GM21381 (cell line): ENCODE data around the gene FKBP6.
A peak's percentile ranks its signal among the peaks of the same experiment; 100 is the strongest.
"Not testable (repeated sequence)": the region's sequence is repeated elsewhere in the genome, so short reads cannot be mapped to it uniquely, and the experiment has no call there.

ENCODE experiments used
- ATAC-seq: cut with Tn5 transposase; IDR thresholded peaks from one replicate; pipeline ENCODE4 v1.9.1; 2021; ENCODE audit warnings: mild to moderate bottlenecking, moderate library complexity; ENCODE audit not compliant: unreplicated experiment

Gene FKBP6

GRCh38 chr7:73323434-73324080, 4.4 kb upstream of the FKBP6 start:
- not testable (repeated sequence) for ATAC-seq

DNA sequence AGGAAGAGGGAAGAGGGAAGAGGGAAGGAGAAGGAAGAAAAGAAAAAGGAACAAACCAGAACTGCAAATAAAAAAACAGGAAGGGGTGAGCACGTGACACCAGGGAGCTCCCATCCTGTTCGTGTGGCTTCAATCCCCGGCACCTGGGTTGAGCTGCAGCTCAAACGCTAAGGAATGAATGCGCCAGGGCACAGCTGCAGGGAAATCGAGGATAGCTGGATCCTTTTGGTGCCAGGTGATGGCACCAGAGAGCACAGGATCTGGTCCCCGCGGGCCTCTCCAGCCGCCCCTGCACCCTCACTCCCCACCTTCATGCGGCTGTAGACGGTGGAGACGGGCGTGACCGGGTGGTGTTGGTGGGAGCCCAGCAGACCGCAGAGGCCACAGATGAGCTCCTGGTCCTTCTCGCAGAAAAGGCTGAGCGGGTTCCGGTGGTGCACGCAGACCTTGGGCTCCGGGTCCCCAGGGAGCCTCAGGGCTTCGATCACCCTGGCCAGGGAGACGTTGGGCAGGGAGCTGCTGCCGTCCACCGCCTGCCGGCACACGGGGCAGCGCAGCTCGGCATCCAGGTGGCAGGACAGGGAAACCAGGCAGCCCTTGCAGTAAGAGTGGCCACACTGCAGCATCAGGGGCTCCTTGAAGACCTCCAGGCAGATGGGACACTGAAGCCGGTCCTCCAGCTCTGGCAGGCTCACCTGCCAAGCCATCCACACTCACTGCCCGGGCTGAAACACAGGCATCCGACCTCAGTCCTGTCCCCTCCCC, 3.7 kb upstream of the FKBP6 start:
- peak; percentile 54 for ATAC-seq

GRCh38 chr7:73325424-73325823, 2.5 kb upstream of the FKBP6 start:
- ATAC-seq = not testable (repeated sequence)

DNA sequence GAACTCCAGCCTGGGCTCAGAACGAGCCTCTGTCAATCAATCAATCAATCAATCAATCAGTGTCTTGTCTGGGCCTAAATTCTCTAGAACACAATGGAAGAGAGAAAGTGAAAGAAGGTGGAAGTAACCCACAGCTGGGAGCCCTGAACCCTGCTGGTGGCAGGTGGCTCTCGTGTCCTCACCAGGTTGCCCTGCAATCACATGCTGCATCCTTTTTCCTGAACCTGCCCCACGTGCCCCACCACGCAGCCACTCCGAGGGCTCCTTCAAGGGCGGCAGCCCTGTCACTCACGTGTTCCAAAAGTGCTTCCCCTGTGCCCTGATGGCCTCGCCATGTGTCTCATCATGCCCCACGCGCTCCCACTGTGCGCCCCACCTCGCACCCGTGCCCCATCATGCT, 512 bp upstream of the FKBP6 start:
- not testable (repeated sequence) for ATAC-seq

GRCh38 chr7:73328696-73329095, 735 bp downstream of the FKBP6 start:
- no peak for ATAC-seq

DNA sequence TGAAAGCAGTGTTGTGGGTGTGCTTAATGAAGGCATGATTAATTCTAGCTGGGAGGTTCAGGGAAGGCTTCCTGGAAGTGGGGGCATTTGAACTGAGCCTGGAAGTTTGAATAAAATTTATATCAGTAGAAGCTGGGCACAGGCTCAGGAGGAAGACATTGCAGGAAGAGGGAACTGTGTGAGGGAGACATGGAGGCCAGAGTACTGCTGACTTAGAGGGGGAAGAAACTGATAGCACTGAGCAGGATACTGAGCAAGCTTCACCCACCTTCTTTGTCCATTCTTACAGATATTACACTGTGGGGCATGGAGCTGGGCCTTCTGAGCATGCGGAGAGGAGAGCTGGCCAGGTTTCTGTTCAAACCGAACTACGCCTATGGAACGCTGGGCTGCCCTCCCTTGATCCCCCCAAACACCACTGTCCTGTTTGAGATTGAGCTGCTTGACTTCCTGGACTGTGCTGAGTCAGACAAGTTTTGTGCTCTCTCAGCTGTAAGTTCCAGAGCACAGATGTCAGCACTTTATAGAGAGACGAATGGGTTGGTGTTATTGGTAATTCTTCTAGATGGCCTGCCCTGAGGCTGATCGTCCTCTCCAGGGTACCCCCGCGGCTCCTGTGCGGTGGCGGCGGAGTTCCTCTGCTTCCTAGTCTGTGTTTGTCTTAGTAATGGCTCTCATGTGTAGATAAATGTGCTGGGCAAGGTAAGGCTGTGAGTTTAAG, 2.1 kb downstream of the FKBP6 start:
- no peak for ATAC-seq

DNA sequence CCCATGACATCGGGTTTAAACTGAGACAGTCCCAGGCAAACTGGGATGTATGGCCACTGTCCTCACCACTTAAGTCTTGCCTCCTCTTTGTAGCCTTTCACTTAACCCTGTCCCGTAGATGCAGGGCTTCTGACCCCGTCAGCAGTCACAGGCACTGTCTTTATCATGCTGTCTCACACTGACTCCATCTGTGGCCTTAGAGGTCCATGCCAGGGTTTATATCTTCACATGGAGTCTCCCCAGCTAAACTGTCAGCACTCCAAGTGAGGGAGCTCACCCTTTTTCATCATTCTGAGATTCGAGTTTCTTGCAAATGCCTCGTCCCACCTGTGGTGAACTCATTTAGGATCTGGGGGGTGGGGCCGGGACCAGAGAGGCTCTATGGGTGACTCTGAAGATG, 2.8 kb downstream of the FKBP6 start:
- ATAC-seq = no peak

DNA sequence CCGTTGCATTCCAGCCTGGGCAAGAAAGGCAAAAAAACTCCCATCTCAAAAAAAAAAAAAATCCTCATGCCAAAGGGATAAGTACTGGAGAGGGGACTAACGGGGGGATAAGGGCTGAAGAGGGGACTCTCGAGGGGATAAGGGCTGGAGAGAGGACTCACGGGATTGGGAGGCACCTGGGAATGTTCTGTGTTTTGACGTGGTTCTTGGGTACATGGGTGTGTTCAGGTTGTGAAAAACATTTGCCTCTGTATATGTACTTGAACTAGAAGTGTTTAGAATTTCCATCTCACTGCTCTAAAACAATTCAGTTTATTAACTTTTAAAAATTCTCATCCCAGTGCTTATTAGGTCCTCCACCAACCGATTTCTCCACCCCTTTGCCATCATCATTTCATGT, 4.5 kb downstream of the FKBP6 start:
- no peak for ATAC-seq

GRCh38 chr7:73338321-73338720, 10.4 kb downstream of the FKBP6 start:
- no peak for ATAC-seq

DNA sequence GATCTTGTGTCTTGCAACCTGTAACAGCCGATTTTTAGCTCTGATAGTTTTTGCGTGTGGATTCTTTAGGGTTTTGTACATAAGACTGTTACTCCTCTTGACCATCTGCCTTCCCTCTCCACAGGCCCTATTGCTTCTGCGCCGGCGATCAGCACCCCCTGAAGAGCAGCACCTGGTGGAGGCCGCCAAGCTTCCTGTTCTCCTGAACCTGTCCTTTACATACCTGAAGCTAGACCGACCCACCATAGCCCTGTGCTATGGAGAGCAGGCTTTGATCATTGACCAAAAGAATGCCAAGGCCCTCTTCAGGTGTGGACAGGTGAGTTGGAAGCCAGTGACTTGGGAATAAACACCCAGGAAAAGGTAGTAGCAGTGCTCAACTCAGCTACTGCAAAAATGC, 12.6 kb downstream of the FKBP6 start:
- no peak for ATAC-seq

DNA sequence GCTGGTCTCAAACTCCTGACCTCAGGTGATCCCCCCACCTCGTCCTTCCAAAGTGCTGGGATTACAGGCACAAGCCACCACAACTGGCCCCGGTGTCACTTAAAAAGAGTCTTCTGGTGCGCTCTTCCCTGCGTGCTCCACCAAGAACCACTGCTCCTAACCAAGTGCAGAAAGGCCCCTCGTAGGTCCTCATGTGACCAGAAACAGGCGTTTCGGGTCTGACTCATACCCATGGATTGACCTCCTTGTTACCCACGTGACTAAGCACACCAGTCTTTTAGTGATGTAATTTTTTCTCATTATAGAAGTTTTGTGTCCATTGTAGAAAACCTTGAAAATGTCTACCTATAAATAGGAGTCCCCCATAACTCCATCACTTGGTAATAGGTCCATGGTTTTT, 13.9 kb downstream of the FKBP6 start:
- ATAC-seq = no peak

GRCh38 chr7:73342645-73343044, 14.7 kb downstream of the FKBP6 start:
- no peak for ATAC-seq

DNA sequence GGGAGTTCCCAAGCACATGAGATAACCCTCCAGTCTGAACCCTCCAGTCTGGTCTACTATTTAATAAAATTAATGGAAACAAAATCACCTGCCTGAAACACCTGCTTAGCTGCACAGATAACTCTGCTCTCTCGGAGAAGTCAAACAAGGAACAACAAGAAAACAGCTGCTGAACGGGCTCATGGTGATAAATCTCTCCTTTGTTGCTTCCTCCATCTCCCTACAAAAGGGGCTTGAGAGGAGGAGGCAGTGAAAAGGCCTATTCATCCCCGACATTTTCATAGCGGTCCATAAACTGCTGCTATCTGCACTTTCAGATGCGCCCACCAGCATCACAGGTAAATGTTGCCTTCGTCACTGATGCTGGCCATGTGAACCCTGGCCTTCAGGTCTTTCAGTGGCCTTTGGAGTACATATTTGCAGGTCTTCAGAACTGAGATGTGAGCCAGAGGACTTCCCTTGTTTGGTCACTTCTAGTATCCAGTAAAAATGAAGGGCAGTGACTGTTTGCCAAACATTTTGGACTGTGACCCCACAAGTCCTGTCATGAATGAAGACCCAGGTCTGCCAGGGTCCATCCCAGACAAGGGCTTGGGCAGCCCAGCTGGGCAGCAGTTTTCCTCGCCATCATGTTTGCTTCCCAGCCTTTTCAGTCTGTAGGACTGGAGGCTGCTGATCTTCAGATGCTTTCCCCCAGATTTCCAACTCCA, 15.9 kb downstream of the FKBP6 start:
- no peak for ATAC-seq

DNA sequence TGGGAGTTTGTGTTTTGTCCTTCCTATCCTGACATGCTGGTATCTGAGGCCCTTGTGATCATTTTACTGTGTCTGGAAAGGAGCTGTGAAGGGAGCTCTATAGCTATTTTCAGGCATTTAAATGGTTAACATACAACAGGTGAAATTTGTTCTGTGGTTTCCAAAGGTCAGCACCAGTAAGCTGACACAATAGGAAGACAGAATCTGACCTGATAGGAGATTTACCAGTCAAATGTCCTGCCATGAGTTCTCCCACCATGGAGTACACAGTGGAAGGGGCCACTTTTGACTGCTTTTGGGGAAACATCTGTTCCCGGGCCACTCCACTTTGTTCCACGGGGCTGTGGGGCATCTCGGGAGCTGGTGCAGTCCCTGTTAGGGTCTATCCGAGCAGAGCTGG, 17.6 kb downstream of the FKBP6 start:
- no peak for ATAC-seq

DNA sequence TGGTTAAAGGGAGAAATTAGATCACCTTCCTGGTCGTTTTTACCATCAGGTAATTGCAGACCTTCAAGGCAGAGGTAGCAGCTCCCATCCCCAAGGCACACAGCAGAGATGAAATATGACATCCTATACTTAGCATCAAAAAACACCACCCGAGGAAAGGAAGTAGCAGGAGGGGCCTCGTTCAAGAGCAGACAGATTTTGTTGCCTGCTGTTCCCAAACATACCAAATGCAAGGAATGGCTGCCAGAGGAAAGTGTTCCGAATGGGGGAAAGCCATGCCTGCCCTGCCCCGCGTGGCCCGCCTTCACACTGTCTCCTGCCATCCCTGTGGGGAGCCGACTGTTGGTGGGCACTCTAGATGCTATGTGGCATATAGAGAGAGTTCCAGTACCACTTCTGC, 18.0 kb downstream of the FKBP6 start:
- ATAC-seq = no peak

DNA sequence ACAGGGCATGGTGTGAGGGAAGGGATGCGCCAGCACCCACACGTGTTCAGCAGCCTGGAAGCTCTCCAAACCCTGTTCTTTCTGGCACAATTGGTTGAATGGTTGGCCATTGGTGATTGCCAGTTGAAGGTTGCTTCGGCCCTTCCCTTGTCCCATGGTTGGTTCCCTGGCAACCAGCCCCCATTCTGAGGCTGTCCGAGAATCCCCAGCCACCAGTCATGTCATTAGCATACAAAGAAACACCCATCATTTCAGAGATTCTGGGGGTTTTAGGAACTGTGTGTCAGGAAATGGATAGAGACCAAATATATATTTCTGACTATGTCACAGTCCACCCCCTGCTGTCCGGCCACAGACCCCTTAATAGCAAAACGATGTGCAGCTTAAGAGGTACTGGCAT, 21.8 kb downstream of the FKBP6 start:
- ATAC-seq = no peak

DNA sequence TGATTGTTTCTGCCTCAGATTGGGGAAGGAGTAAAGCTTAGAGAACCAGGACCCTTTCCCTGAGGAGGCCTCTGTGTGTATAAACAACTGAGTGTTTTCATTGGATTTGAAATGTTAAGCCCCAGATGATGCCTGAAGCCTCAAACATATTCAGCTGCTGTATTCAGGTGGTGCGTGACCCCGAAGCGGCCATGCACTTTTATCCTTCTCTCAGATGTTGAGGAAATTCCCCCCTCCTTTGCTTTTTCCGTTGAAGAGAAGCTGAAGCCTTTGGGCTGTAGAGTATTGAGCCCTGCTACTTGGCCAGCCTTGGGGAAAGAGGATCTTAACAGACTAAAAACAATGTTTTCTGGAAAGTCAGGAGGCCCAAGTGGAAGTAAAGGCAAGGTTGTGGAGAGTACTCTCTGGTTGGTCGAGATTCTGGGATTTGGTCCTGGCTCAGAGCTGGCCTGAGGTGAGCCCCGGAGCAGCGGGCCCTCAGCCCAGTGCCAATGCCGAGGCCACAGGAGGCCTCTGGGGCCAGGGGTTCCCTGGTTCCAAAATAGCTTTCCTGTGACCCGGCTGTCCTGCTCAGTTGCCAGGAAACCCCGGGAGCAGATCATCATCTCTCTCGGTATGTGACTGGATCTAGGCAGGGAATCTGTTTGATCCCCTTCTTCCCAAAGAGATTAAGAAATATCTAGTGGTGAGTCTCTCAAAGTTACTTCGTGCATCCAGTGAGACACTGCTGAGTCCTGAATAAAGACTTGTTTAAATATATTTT, 22.5 kb downstream of the FKBP6 start:
- no peak for ATAC-seq

- ATAC-seq = no peak
Measured at GRCh38 chr7:73351447-73352167, 23.6 kb downstream of the FKBP6 start.

GRCh38 chr7:73352784-73353183, 24.8 kb downstream of the FKBP6 start:
- ATAC-seq = no peak

DNA sequence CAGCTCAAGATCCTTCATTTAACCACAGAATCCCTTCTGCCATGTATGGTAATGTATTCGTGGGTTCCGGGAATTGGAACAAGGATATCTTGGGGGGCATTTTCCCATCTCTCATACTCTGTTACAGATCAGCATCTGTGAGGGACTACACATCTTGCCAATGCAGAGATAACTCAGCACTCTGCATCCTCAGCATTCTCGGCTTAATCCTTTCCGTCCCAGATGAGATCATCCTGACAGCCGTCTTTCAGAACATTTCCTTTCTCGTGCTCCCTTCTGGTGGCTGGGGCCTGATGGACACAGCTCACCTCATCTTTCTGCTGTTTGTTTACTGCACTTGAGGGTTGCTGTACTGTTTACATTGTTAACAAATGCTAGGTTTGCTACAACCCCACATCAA, 25.3 kb downstream of the FKBP6 start:
- ATAC-seq = no peak
